GM12864 (cell line): Measurements from ENCODE around the gene ZCCHC14.
"Not testable (repeated sequence)": the region's sequence is repeated elsewhere in the genome, so short reads cannot be mapped to it uniquely, and the experiment has no call there.

ENCODE experiments used
- DNase-seq: peaks from one replicate; pipeline ENCODE4 v3.0.0-alpha.2; 2011; ENCODE audit warnings: low read depth
- H3K4me3 ChIP-seq: 2 replicates; pipeline ENCODE4 v1.5.1; 2011; ENCODE audit warnings: mild to moderate bottlenecking, low read depth, low read length, control low read depth
- TF ChIP-seq, protein P1 (sequence below): IDR thresholded peaks from 2 replicates; pipeline ENCODE4 v1.5.1; 2011; ENCODE audit warnings: low read depth, mild to moderate bottlenecking, moderate library complexity, low read length, control low read depth, inconsistent platforms; ENCODE audit errors: missing control alignments

ZCCHC14 gene

DNA sequence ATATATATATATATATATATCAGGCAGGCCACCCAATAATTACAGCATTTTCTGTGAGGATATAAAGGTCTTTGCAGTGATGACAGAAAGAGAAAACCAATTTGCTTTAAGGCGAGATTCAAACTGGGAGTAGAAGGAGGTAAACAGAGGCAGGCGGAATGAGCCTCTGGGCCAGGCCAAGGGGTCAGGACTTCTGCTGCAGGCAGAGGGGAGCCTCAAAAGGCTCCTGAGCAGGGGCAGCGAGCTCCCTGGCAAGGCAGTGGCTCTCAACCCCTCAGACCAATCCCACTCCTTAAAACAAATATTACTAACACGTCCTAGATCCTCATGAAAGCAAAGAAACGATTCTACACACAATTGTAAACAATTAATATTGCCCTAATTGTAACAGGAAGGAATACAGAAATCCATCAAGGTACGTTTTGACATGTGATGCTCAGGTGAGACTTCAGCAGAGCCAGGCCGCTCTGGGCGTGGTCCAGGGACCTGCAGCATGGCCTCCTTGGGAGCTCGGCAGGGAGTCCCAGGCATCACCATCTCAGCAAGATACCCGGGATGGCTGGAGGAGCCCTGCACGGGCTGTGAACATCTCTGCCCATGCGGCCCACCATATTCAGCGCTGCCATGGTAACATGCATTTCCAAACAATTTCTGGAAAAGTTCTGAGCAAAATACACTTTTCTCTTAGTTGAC is 127.7 kb downstream of the ZCCHC14 start:
- H3K4me3 ChIP-seq, result no peak overlapping the region
- DNase-seq, result no peak
- TF ChIP-seq, protein P1, sequence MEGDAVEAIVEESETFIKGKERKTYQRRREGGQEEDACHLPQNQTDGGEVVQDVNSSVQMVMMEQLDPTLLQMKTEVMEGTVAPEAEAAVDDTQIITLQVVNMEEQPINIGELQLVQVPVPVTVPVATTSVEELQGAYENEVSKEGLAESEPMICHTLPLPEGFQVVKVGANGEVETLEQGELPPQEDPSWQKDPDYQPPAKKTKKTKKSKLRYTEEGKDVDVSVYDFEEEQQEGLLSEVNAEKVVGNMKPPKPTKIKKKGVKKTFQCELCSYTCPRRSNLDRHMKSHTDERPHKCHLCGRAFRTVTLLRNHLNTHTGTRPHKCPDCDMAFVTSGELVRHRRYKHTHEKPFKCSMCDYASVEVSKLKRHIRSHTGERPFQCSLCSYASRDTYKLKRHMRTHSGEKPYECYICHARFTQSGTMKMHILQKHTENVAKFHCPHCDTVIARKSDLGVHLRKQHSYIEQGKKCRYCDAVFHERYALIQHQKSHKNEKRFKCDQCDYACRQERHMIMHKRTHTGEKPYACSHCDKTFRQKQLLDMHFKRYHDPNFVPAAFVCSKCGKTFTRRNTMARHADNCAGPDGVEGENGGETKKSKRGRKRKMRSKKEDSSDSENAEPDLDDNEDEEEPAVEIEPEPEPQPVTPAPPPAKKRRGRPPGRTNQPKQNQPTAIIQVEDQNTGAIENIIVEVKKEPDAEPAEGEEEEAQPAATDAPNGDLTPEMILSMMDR, result no peak

DNA sequence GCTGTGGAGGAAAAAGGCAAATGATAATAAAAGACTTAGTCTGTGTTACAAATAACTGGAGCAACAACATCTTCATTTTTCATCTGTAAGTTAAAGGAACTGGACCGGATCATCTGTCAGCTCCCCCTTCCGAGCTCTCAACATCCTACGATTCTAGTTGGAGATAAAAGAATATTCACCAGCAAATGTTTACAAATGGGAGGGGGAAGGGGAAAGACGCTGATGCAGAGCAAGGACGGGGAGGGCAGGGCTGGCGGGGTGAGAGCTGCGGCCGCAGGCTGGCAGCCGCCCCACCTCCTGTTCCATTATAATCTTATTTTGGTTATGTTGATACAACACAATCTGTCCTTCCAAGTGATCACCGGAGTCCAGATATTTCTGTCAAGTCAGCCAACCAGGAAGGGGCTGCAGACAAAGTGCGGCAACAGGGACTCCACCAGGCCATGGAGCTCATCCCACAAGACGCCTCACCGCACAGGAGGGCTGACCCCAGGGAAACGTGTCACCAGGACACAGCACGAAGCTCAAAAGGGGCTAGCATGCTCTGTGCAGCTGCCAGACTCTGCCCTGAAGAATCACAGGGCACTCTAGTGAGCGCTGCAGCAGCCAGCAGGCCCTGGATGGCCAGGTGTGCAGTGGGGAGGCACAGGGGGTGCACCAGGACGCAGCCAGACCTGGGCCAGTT is 128.9 kb downstream of the ZCCHC14 start:
- no peak overlapping the region for H3K4me3 ChIP-seq
- TF ChIP-seq, protein P1, result no peak
- no peak for DNase-seq

DNA sequence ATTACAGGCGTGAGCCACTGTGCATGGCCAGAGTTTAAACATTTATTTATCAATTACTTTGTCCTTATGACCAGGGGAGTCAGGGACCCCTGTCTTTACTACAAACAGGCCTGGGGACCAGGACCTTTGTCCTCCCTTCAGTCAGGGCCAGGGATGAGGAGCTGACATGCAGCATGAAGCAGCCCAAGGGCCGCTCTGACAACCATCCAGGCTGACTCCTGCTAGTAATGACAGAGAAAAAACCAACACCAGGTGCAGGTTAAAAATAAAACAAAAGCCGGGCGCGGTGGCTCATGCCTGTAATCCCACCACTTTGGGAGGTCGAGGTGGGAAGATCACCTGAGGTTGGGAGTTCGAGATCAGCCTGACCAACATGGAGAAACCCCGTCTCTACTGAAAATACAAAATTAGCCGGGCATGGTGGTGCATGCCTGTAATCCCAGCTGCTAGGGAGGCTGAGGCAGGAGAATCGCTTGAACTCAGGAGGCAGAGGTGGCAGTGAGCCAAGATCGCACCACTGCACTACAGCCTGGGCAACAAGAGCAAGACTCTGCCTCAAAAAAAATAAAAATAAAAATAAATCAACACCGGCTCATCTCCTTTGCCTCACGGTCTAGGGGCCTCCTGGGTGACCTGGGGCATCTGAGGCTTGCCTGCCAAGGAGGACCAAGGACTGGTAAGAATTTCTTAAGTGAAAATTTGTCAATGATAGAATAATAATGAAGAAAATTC is 129.8 kb downstream of the ZCCHC14 start:
- DNase-seq, H3K4me3 ChIP-seq: not testable (repeated sequence)

DNA sequence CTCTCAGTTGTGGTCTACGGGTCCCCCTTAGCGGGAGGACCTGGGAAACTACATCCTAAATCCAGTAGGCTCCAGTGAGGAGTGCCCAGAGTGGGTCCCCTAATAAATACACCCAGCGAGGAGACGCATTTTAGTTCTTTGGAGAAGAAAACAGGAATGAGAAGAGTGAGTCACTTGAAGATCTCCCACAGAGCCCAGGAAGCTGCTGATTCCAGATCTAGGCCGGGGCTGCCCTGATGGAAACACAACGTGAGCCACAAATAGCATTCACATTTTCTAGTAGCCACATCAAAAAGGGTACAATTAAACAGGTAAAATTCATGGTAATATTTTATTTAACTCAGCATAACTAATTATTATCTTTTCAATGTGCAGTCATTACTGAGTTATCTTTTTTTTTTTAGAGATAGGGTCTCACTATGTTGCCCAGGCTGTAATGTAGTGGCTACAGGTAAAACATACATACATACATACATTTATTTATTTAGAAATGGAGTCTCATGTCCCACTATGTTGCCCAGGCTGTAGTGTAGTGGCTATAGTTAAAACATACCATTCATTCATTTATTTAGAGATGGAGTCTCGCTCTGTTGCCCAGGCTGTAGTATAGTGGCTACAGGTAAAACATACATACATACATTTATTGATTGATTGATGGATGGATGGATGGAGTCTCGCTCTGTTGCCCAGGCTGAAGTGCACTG is 130.8 kb downstream of the ZCCHC14 start:
- TF ChIP-seq, protein P1, result no peak
- DNase-seq, result no peak
- H3K4me3 ChIP-seq, result no peak overlapping the region

DNA sequence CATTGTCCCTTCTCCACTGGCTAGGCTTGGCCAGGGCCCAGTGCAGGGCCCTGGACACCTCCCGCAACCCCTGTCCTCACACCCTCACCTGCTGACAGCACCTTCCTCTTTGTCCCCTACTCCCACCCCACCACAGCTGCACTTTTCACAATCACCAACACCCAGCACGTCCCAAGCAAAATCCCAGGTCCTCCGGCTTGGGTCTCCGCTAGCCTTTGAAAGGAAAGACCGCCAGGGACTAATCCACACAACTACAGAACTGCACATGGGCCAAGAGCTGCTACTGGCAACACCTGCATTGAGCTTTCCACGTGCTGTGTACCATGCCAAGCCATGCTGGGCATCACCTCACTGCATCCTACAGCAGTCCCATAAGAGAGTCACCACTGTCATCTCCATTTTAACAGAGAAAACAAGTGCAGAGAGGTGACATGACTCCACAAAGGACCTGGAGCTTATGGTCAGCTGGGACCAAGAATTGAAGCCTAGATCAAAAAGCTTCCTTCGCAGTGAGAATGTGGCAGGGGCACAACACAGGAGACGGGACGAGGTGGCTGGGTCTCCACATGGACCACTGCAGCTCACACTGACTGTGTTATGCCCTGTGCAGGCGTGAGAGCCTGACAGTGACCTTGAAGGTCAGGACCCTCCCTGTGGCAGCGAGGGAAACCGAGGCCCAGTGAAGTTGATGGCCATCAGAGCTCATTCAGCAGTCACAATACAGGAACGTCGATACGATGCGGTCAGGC is 131.8 kb downstream of the ZCCHC14 start:
- H3K4me3 ChIP-seq, result no peak overlapping the region
- no peak for DNase-seq
- TF ChIP-seq, protein P1, result no peak

DNA sequence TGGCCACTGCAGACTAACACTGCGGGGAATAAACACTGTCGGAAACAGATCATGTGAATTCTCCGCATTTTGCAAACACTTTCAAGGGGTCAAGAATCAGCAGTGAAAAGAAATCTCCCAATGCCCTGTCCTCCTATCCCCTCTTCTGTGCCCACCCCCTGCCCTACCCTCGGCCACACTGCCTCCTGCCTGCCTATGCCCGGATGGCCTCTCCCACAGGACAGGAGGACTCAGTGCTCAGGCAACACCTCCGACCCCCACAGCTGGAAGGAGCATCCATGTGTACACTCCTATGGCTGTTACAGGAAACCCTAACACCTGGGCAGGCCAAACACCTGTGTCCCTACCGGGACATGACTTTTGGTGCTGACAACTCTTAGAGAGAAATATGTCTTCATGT is 133.7 kb downstream of the ZCCHC14 start:
- DNase-seq, result no peak
- TF ChIP-seq, protein P1, result no peak
- H3K4me3 ChIP-seq, result no peak overlapping the region
